ENCODE measurements around the gene TSHZ2.

TSHZ2 gene

GRCh38 chr20:53009979-53010735 is 38.0 kb downstream of the TSHZ2 start:
- TF ChIP-seq CEBPB (IDR thresholded peaks at IDR 0.05) (no peak), CREB1 (IDR thresholded peaks at IDR 0.05; ENCODE audit: low read depth) (no peak), ZBTB7A (IDR thresholded peaks at IDR 0.05; ENCODE audit: low read depth) (no peak), FOXM1 (IDR thresholded peaks at IDR 0.05; ENCODE audit: borderline replicate concordance, low read depth) (no peak), YY1 (IDR thresholded peaks at IDR 0.05; ENCODE audit: low read depth) (no peak), TEAD4 (IDR thresholded peaks at IDR 0.05) (no peak), EP300 (IDR thresholded peaks at IDR 0.05; ENCODE audit: borderline replicate concordance) (no peak), EGR1 (IDR thresholded peaks at IDR 0.05) (no peak), RAD21 (IDR thresholded peaks at IDR 0.05; ENCODE audit: low read depth) (no peak), REST (IDR thresholded peaks at IDR 0.05; ENCODE audit: low read depth) (no peak), TCF12 (IDR thresholded peaks at IDR 0.05; ENCODE audit: low read depth) (no peak)

- TF ChIP-seq NFIC (IDR thresholded peaks at IDR 0.05) (no peak), ZBTB7A (IDR thresholded peaks at IDR 0.05; ENCODE audit: low read depth) (no peak), TCF12 (IDR thresholded peaks at IDR 0.05; ENCODE audit: low read depth) (no peak), YY1 (IDR thresholded peaks at IDR 0.05; ENCODE audit: low read depth) (no peak), EGR1 (IDR thresholded peaks at IDR 0.05) (no peak), FOXM1 (IDR thresholded peaks at IDR 0.05; ENCODE audit: borderline replicate concordance, low read depth) (no peak), EP300 (IDR thresholded peaks at IDR 0.05; ENCODE audit: borderline replicate concordance) (no peak), USF1 (IDR thresholded peaks at IDR 0.05) (no peak), MAX (IDR thresholded peaks at IDR 0.05) (no peak), CREB1 (IDR thresholded peaks at IDR 0.05; ENCODE audit: low read depth) (no peak), REST (IDR thresholded peaks at IDR 0.05; ENCODE audit: low read depth) (no peak), TAF1 (IDR thresholded peaks at IDR 0.05; ENCODE audit: low read depth) (no peak), TEAD4 (IDR thresholded peaks at IDR 0.05) (no peak), CEBPB (IDR thresholded peaks at IDR 0.05) (no peak), RAD21 (IDR thresholded peaks at IDR 0.05; ENCODE audit: low read depth) (no peak)
Observed at GRCh38 chr20:53011640-53012039, 39.5 kb downstream of the TSHZ2 start.

GRCh38 chr20:53013183-53013582 is 41.0 kb downstream of the TSHZ2 start:
- TF ChIP-seq EP300 (IDR thresholded peaks at IDR 0.05; ENCODE audit: borderline replicate concordance), result no peak
- no peak for TF ChIP-seq CEBPB (IDR thresholded peaks at IDR 0.05)
- TF ChIP-seq EGR1 (IDR thresholded peaks at IDR 0.05), result no peak
- no peak for TF ChIP-seq MAX (IDR thresholded peaks at IDR 0.05)
- TF ChIP-seq NFIC (IDR thresholded peaks at IDR 0.05), result no peak
- no peak for TF ChIP-seq RAD21 (IDR thresholded peaks at IDR 0.05; ENCODE audit: low read depth)
- TF ChIP-seq TAF1 (IDR thresholded peaks at IDR 0.05; ENCODE audit: low read depth), result no peak
- no peak for TF ChIP-seq YY1 (IDR thresholded peaks at IDR 0.05; ENCODE audit: low read depth)
- no peak for TF ChIP-seq FOXM1 (IDR thresholded peaks at IDR 0.05; ENCODE audit: borderline replicate concordance, low read depth)
- no peak for TF ChIP-seq CREB1 (IDR thresholded peaks at IDR 0.05; ENCODE audit: low read depth)
- TF ChIP-seq TCF12 (IDR thresholded peaks at IDR 0.05; ENCODE audit: low read depth), result no peak
- TF ChIP-seq USF1 (IDR thresholded peaks at IDR 0.05), result no peak
- TF ChIP-seq TEAD4 (IDR thresholded peaks at IDR 0.05), result no peak
- TF ChIP-seq ZBTB7A (IDR thresholded peaks at IDR 0.05; ENCODE audit: low read depth), result no peak
- TF ChIP-seq REST (IDR thresholded peaks at IDR 0.05; ENCODE audit: low read depth), result no peak

GRCh38 chr20:53013847-53014246 is 41.7 kb downstream of the TSHZ2 start:
- TF ChIP-seq NFIC (IDR thresholded peaks at IDR 0.05), result no peak
- no peak for TF ChIP-seq YY1 (IDR thresholded peaks at IDR 0.05; ENCODE audit: low read depth)
- TF ChIP-seq MAX (IDR thresholded peaks at IDR 0.05), result no peak
- no peak for TF ChIP-seq TAF1 (IDR thresholded peaks at IDR 0.05; ENCODE audit: low read depth)
- no peak for TF ChIP-seq RAD21 (IDR thresholded peaks at IDR 0.05; ENCODE audit: low read depth)
- TF ChIP-seq TEAD4 (IDR thresholded peaks at IDR 0.05), result no peak
- TF ChIP-seq REST (IDR thresholded peaks at IDR 0.05; ENCODE audit: low read depth), result no peak
- TF ChIP-seq TCF12 (IDR thresholded peaks at IDR 0.05; ENCODE audit: low read depth), result no peak
- TF ChIP-seq EP300 (IDR thresholded peaks at IDR 0.05; ENCODE audit: borderline replicate concordance), result no peak
- TF ChIP-seq USF1 (IDR thresholded peaks at IDR 0.05), result no peak
- no peak for TF ChIP-seq FOXM1 (IDR thresholded peaks at IDR 0.05; ENCODE audit: borderline replicate concordance, low read depth)
- TF ChIP-seq CEBPB (IDR thresholded peaks at IDR 0.05), result no peak
- no peak for TF ChIP-seq CREB1 (IDR thresholded peaks at IDR 0.05; ENCODE audit: low read depth)
- no peak for TF ChIP-seq ZBTB7A (IDR thresholded peaks at IDR 0.05; ENCODE audit: low read depth)
- no peak for TF ChIP-seq EGR1 (IDR thresholded peaks at IDR 0.05)

Data from Ishikawa (cell line).